Keratinocyte (primary cell): Measurements from ENCODE around the gene UBAC2.

ENCODE experiments used
- EZH2 ChIP-seq: IDR thresholded peaks from one replicate; pipeline ENCODE4 v1.6.1; 2012; ENCODE audit warnings: inconsistent platforms, mild to moderate bottlenecking, low read length, moderate library complexity
- TF ChIP-seq, protein P1 (sequence below), 3 experiments: IDR thresholded peaks in 1 of 3; conservative IDR thresholded peaks in 1 of 3; optimal IDR thresholded peaks in 1 of 3; 2 replicates in 2 of 3; 3 replicates in 1 of 3; pipeline versions ENCODE3 to v1.5.1; 2011; ENCODE audit warnings: low read length in 3 of 3, mild to moderate bottlenecking in 3 of 3, moderate library complexity in 2 of 3, control low read depth in 1 of 3, inconsistent platforms in 1 of 3; ENCODE audit not compliant: insufficient read depth in 2 of 3; ENCODE audit errors: extremely low read depth in 1 of 3

DNA sequence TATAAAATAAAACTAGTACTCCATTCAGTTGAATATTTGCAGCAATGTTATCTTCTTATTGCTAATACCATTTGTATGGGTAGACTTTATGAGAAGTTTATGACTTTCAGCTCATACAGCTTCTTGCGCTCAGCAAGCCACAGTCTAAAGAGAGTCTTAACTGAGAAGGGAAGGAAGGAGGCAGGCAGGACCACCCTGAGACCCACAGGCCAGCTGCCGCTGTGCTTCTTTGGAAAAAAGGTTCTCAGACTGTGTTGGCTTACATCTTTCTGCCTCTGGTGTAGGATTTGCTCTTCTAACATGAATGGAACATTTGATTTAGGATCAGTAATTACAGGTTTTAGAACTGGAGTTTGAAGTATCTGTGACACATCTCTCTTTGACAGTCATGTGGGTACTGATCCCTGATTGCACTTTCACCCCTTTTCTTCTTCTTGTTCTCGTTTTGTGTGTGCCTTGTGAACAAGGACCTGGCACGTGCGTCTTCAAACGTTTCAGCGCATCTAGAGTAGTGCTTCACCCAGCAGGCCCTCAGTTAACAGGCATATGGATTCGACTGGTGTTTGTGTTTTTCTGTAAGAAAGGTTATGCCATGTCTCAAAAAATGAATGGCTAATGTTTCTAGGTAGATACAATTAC is 64.6 kb downstream of the UBAC2 start:
- TF ChIP-seq, protein P1, sequence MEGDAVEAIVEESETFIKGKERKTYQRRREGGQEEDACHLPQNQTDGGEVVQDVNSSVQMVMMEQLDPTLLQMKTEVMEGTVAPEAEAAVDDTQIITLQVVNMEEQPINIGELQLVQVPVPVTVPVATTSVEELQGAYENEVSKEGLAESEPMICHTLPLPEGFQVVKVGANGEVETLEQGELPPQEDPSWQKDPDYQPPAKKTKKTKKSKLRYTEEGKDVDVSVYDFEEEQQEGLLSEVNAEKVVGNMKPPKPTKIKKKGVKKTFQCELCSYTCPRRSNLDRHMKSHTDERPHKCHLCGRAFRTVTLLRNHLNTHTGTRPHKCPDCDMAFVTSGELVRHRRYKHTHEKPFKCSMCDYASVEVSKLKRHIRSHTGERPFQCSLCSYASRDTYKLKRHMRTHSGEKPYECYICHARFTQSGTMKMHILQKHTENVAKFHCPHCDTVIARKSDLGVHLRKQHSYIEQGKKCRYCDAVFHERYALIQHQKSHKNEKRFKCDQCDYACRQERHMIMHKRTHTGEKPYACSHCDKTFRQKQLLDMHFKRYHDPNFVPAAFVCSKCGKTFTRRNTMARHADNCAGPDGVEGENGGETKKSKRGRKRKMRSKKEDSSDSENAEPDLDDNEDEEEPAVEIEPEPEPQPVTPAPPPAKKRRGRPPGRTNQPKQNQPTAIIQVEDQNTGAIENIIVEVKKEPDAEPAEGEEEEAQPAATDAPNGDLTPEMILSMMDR (optimal IDR thresholded peaks at IDR 0.05 in 1 of 3, IDR thresholded peaks at IDR 0.05 in 1 of 3, conservative IDR thresholded peaks at IDR 0.05 in 1 of 3; ENCODE audit: extremely low read depth in 1 of 3, insufficient read depth in 2 of 3, low read length in 3 of 3): no peak
- TF ChIP-seq EZH2: no peak
